ENCODE results near the gene SENP3. TPM values are rescaled to one million over a fixed set of nuclear protein-coding genes. Genes with fewer than 3 reads are reported as not detected.

Gene SENP3
- 127 TPM for polyA plus RNA-seq (2012; ENCODE audit: insufficient read depth, insufficient read length)

GRCh38 chr17:7561589-7562207 is at the start of gene SENP3:
Gene SENP3, plus strand, starts transcription at chr17:7561919. Its CDS starts 1,158 bp downstream, at chr17:7563077.
- peak within 1 kb of the TSS; percentile 87 for H3K4me3 ChIP-seq (ENCODE audit: low read length)
- DNase-seq (ENCODE audit: low read depth, low spot score): peak; percentile 85

GRCh38 chr17:7512105-7512504 is 49.6 kb upstream of the SENP3 start:
- no peak overlapping the region for H3K4me3 ChIP-seq (ENCODE audit: low read length)
- DNase-seq (ENCODE audit: low read depth, low spot score): no peak

DNA sequence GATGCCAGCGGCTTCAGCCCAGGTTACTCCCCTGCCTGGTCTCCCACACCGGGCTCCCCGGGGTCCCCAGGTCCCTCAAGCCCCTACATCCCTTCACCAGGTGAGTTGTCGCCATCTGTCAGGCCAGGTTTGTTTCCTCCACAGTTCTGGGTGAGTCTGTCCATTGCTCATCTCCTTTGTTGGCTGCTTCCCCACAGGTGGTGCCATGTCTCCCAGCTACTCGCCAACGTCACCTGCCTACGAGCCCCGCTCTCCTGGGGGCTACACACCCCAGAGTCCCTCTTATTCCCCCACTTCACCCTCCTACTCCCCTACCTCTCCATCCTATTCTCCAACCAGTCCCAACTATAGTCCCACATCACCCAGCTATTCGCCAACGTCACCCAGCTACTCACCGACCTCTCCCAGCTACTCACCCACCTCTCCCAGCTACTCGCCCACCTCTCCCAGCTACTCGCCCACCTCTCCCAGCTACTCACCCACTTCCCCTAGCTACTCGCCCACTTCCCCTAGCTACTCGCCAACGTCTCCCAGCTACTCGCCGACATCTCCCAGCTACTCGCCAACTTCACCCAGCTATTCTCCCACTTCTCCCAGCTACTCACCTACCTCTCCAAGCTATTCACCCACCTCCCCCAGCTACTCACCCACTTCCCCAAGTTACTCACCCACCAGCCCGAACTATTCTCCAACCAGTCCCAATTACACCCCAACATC is 48.7 kb upstream of the SENP3 start:
- H3K4me3 ChIP-seq (ENCODE audit: low read length): no peak overlapping the region
- no peak for DNase-seq (ENCODE audit: low read depth, low spot score)

GRCh38 chr17:7513850-7514419 is 47.8 kb upstream of the SENP3 start:
- H3K4me3 ChIP-seq (ENCODE audit: low read length): no peak overlapping the region
- DNase-seq (ENCODE audit: low read depth, low spot score): no peak

DNA sequence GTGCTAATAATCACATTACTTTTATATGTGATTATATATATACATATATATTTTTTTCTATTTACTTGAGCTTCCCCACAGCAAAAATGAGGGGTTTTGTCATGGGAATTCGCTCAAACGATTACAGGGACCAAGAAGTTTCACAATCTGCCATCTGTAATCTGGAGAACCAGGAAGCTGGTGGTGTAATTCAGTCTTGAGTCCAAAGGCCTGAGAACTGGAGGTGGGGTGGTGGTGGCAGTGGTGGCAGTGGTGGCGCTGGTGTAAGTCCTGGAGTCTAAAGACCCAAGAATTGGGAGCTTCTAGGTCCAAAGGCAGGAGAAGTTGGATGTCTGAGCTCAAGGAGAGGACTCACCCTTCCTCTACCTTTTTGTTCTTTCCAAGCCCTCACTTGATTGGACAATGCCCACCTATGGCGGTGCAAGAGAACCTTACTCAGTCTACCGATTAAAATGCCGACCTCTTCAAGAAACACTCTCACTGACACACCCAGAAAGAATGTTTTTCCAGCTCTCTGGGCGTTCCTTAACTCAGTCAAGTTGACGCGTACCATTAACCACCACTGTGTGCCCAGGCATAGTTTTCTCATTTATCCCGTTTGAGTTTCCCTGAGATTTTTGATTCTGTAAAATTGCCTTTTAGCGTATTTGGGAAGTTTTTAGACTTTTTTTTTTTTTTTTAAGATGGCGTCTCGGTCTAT is 45.7 kb upstream of the SENP3 start:
- no peak overlapping the region for H3K4me3 ChIP-seq (ENCODE audit: low read length)
- DNase-seq (ENCODE audit: low read depth, low spot score): no peak

- no peak overlapping the region for H3K4me3 ChIP-seq (ENCODE audit: low read length)
- peak; percentile 44 for DNase-seq (ENCODE audit: low read depth, low spot score)
These were observed 38.7 kb upstream of the SENP3 start for GRCh38 chr17:7523033-7523432.

GRCh38 chr17:7528842-7529241 is 32.9 kb upstream of the SENP3 start:
- DNase-seq (ENCODE audit: low read depth, low spot score): no peak
- H3K4me3 ChIP-seq (ENCODE audit: low read length): no peak overlapping the region

DNA sequence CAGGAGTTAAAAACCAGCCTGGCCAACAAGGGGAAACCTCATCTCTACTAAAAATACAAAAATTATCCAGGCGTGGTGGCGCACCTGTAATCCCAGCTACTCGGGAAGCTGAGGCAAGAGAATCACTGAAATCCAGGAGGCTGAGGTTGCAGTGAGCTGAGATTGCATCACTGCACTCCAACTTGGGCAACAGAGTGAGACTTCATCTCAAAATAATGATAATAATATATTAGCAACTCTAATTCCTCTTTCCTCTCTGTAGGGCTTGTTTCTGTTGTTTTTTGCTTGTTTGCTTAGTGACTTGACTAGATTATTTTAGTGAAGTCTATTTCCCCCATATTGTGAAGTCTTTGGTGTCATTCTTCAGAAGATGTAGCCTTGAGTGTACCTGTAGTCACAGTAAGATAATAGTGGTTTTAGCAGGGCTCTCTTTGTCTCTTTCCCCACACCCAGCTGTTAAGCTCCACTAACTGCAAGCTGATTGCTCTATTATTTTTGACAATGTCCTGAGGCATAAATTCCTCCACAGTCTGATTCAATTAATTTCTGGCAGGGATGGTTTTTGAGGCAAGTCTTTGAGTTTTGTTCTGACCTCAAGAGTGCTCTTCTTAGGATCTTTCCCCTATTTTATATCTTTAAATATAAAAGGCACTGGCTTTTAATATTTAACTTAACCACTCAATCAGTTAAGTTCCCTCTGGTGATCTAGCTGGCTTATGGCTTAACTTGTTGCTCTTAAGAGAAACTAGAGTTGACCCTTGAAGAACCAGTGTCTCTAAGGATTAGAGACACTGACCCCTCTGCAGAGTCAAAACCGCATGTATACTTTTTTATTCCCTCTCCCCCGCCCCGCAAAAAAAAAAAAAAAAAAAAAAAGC is 31.5 kb upstream of the SENP3 start:
- no peak overlapping the region for H3K4me3 ChIP-seq (ENCODE audit: low read length)
- DNase-seq (ENCODE audit: low read depth, low spot score): no peak

DNA sequence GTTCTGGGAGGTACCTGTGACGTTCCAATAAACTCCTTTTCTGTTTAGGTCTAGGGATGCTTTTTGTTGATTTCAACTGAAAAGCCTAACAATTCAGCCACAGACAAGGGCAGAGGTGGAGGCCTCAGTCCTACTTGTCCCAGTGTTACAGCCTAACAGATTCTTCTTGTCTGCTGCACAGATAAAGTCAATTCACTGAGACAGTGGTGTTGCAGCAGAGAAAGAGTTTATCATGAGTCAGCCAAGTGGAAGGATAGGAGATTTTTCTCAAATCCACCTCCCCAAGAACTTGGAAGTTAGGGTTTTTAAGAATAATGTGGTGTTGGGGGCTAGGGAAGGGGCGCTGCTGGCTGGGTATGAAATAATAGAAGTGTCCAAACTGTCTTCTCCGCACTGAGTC is 23.7 kb upstream of the SENP3 start:
- DNase-seq (ENCODE audit: low read depth, low spot score): no peak
- H3K4me3 ChIP-seq (ENCODE audit: low read length): no peak overlapping the region

GRCh38 chr17:7538891-7539545 is 22.7 kb upstream of the SENP3 start:
- DNase-seq (ENCODE audit: low read depth, low spot score): no peak
- no peak overlapping the region for H3K4me3 ChIP-seq (ENCODE audit: low read length)

DNA sequence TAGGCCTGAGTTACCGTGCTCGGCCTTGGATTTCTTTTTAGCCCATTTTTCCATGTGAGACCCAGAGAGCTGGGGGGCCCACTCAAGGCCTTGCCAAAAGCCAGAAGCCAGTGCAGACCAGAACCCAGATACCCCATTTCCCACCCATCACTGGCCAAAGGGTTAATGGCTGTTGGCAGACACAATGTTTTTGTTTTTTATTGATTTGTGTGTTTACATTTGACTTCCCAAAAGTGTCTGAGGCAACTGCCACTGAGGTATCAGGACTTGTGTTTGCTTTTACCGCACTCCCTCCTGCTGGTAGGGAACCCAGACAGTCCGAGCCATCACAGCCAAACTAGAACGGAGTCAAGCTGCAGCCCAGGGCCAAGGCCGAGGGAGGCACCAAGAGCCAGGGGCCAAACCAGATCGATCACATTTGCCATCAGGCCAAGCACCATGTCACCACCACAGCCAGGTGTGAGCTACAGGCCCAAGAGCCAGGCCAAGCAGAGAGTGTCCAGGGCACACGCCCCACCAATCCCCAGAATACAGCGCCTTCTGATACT is 20.6 kb upstream of the SENP3 start:
- H3K4me3 ChIP-seq (ENCODE audit: low read length): no peak overlapping the region
- no peak for DNase-seq (ENCODE audit: low read depth, low spot score)

GRCh38 chr17:7544911-7545310 is 16.8 kb upstream of the SENP3 start:
- H3K4me3 ChIP-seq (ENCODE audit: low read length): no peak overlapping the region
- no peak for DNase-seq (ENCODE audit: low read depth, low spot score)

- no peak for DNase-seq (ENCODE audit: low read depth, low spot score)
- H3K4me3 ChIP-seq (ENCODE audit: low read length): peak within 1 kb of the TSS; percentile 50
These were observed 12.9 kb upstream of the SENP3 start, which contains the start of gene TNFSF12 for GRCh38 chr17:7548585-7549400. Gene TNFSF12, plus strand, starts transcription at chr17:7549058. Its CDS starts 96 bp downstream, at chr17:7549154.

DNA sequence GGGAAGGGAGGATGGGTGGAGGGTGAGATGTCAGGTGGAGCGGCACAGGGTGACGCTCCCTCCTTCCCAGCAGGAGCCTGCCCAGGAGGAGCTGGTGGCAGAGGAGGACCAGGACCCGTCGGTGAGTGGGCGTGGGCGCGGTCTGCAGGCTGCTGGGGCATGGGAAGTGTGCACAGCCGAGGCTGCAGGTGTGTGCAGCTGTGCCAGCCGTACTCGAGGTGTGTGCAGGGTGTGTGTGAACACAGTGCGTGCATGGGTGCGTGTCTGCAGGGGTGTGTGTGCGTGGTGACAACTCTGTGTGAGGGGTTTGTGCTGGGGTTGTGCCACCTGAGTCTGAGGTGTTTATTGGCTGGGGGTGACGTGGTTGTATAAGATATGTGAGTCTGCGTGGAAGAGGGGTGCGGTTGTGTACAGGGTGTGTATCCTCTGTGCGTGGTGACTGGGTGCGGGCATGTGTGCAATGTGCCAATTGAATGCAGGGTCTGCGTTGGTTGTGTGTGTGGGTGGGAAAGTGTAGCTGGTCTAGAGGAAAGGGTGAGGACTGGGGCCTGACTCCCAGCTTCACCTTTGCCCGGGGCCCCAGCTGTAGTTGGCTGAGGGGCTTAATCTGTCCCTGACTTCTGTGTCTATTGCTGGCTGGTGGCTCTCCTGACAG is 12.2 kb upstream of the SENP3 start:
- DNase-seq (ENCODE audit: low read depth, low spot score): no peak
- no peak overlapping the region for H3K4me3 ChIP-seq (ENCODE audit: low read length)

DNA sequence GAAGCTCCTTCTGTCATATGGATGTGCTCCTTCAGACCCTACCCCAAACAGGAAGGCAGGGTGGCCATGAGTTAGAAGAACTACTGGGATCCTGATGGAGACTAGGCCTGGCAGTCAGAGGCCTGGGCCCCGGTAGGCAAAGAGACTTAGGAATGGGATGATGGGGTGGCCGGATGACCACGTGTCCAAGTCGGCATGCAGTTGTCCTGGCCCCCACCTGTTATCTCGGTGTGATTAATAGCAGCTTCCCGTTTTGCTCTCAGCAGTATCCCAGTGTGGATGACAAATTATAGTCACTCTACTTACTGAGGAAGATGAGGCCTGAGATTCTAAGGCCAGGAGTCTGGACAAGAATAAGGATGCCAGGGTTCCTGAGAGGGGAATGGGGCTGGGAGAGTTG is 11.4 kb upstream of the SENP3 start:
- no peak overlapping the region for H3K4me3 ChIP-seq (ENCODE audit: low read length)
- no peak for DNase-seq (ENCODE audit: low read depth, low spot score)

DNA sequence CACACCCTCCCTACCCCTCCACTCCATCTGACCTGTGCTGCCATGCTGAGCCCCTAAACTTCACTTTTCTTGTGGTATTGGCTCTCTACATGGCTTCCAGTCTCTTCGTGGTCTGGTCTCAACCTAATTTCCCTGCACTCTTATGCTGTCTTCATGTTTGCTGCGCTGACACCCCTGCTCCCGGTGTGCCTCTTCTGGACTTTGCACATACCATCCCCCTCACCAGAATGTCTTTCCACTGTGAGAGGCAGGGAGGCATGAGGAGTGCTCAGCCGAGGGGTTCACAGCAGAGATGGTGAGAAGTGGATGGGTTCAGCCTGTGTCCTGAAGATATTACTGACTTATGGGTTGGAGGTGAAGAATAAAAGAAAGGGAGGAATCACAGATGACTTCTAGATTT is 10.3 kb upstream of the SENP3 start:
- DNase-seq (ENCODE audit: low read depth, low spot score): no peak
- H3K4me3 ChIP-seq (ENCODE audit: low read length): no peak overlapping the region

GRCh38 chr17:7552621-7553051 is 9.1 kb upstream of the SENP3 start:
- H3K4me3 ChIP-seq (ENCODE audit: low read length): no peak overlapping the region
- DNase-seq (ENCODE audit: low read depth, low spot score): peak; percentile 67

All from Jurkat, Clone E6-1 (cell line).